Loucy (cell line): Measurements from ENCODE around the gene AMDHD1.
A peak's percentile ranks its signal among the peaks of the same experiment; 100 is the strongest.

Experiments used
- H2AFZ ChIP-seq: fragments of 200-600 bp; sonication (generic); 2 replicates; pipeline ENCODE4 v1.6.0; 2016; ENCODE audit warnings: antibody characterized with exemption, mild to moderate bottlenecking, low read length, moderate library complexity
- H3F3A ChIP-seq: fragments of 200-600 bp; 2 replicates; pipeline ENCODE4 v1.6.0; 2016; ENCODE audit warnings: antibody characterized with exemption, low read depth, mild to moderate bottlenecking
- H3K27me3 ChIP-seq: fragments of 200-600 bp; sonication (generic); 2 replicates; pipeline ENCODE4 v1.6.1; 2014; ENCODE audit warnings: low read length, mild to moderate bottlenecking; ENCODE audit not compliant: insufficient read depth, poor library complexity, severe bottlenecking
- H3K36me3 ChIP-seq: fragments of 200-600 bp; sonication (generic); 2 replicates; pipeline ENCODE4 v1.6.1; 2016; ENCODE audit warnings: low read length; ENCODE audit not compliant: insufficient read depth
- H3K4me1 ChIP-seq: fragments of 200-600 bp; sonication (generic); 2 replicates; pipeline ENCODE4 v1.5.1; 2014; ENCODE audit warnings: low read length, mild to moderate bottlenecking; ENCODE audit not compliant: insufficient read depth, poor library complexity, severe bottlenecking
- H3K4me2 ChIP-seq: fragments of 200-600 bp; sonication (generic); 2 replicates; pipeline ENCODE4 v1.6.0; 2014; ENCODE audit warnings: antibody characterized with exemption, low read length, low read depth, mild to moderate bottlenecking; ENCODE audit not compliant: poor library complexity, severe bottlenecking
- H3K4me3 ChIP-seq: fragments of 200-600 bp; sonication (generic); 2 replicates; pipeline ENCODE4 v1.5.1; 2014; ENCODE audit warnings: low read length, mild to moderate bottlenecking, mixed read lengths; ENCODE audit not compliant: poor library complexity, severe bottlenecking
- H3K79me2 ChIP-seq: fragments of 200-600 bp; sonication (generic); 2 replicates; pipeline ENCODE4 v1.6.1; 2014; ENCODE audit warnings: low read length; ENCODE audit not compliant: insufficient read depth
- H3K9ac ChIP-seq: fragments of 200-600 bp; sonication (generic); 2 replicates; pipeline ENCODE4 v1.6.0; 2014; ENCODE audit warnings: mild to moderate bottlenecking, low read depth, low read length, moderate library complexity; ENCODE audit not compliant: poor library complexity, severe bottlenecking
- H3K9me2 ChIP-seq: fragments of 200-600 bp; sonication (generic); replicated peaks from 2 replicates; pipeline ENCODE4 v1.6.1; 2016; ENCODE audit warnings: low read depth, low read length, mixed read lengths
- H3K9me3 ChIP-seq: fragments of 200-600 bp; sonication (generic); 2 replicates; pipeline ENCODE4 v1.6.1; 2014; ENCODE audit warnings: mild to moderate bottlenecking, antibody characterized with exemption, low read length, low read depth; ENCODE audit not compliant: insufficient read depth
- H4K20me1 ChIP-seq: fragments of 200-600 bp; sonication (generic); 2 replicates; pipeline ENCODE4 v1.6.0; 2014; ENCODE audit warnings: antibody characterized with exemption, low read length, mild to moderate bottlenecking; ENCODE audit not compliant: insufficient read depth, poor library complexity, severe bottlenecking
- CTCF ChIP-seq: fragments of 200-600 bp; sonication (generic); conservative IDR thresholded peaks from 2 replicates; pipeline ENCODE4 v1.5.1; 2014; ENCODE audit warnings: mild to moderate bottlenecking, antibody characterized with exemption, low read length
- EZH2phosphoT487 ChIP-seq: fragments of 200-600 bp; IDR thresholded peaks from 2 replicates; pipeline ENCODE4 v1.6.1; 2018; ENCODE audit warnings: antibody characterized with exemption, mild to moderate bottlenecking, moderate library complexity, borderline replicate concordance

AMDHD1 gene

GRCh38 chr12:95960241-95960640 is 17.1 kb downstream of the AMDHD1 start:
- Histone ChIP-seq H3K9me2 (no peaks in the 10 kb centered on the region), H3K36me3 (no peaks in the 10 kb centered on the region), H3K4me1 (no peaks in the 10 kb centered on the region), H3K4me2 (no peak overlapping the region), H3K9me3 (no peaks in the 10 kb centered on the region), H3K9ac (no peak overlapping the region), H3K4me3 (no peak overlapping the region), H3F3A (no peaks in the 10 kb centered on the region), H3K27me3 (no peaks in the 10 kb centered on the region), H2AFZ (no peak overlapping the region), H3K79me2 (no peaks in the 10 kb centered on the region), H4K20me1 (no peaks in the 10 kb centered on the region)
- TF ChIP-seq EZH2phosphoT487 (no peak), CTCF (no peak)

DNA sequence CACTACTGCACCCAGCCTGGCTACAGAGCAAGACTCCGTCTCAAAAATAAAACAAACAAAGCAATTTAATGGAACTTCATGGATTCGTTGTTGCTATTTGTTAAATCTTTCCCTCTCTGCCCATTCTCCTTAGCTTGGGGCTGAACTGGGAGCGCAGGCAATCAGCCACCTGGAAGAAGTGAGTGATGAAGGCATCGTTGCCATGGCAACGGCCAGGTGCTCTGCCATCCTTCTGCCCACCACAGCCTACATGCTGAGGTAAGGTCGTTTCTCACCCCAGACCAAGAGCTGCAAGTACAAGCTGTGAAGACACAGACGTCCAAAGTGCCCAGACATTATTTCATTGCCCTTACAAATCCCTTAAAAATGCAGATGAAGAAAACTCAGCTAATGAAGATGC is 19.1 kb downstream of the AMDHD1 start:
- no peaks in the 10 kb centered on the region for H3K27me3 ChIP-seq
- no peaks in the 10 kb centered on the region for H3K9me3 ChIP-seq
- H3K36me3 ChIP-seq = no peaks in the 10 kb centered on the region
- no peak overlapping the region for H3K4me2 ChIP-seq
- no peak overlapping the region for H2AFZ ChIP-seq
- no peak overlapping the region for H3K9ac ChIP-seq
- H3K79me2 ChIP-seq = no peaks in the 10 kb centered on the region
- H3K4me3 ChIP-seq = no peak overlapping the region
- H3F3A ChIP-seq = no peaks in the 10 kb centered on the region
- no peaks in the 10 kb centered on the region for H4K20me1 ChIP-seq
- no peaks in the 10 kb centered on the region for H3K4me1 ChIP-seq
- H3K9me2 ChIP-seq = no peaks in the 10 kb centered on the region
- TF ChIP-seq EZH2phosphoT487 (no peak), CTCF (no peak)

GRCh38 chr12:95963096-95963495 is 20.0 kb downstream of the AMDHD1 start:
- no peaks in the 10 kb centered on the region for H3K36me3 ChIP-seq
- H3K79me2 ChIP-seq = no peaks in the 10 kb centered on the region
- no peaks in the 10 kb centered on the region for H3K4me1 ChIP-seq
- no peak overlapping the region for H2AFZ ChIP-seq
- H4K20me1 ChIP-seq = no peaks in the 10 kb centered on the region
- H3K27me3 ChIP-seq = no peaks in the 10 kb centered on the region
- no peak overlapping the region for H3K4me3 ChIP-seq
- TF ChIP-seq CTCF (peak; percentile 61), EZH2phosphoT487 (no peak)
- H3F3A ChIP-seq = no peaks in the 10 kb centered on the region
- no peak overlapping the region for H3K4me2 ChIP-seq
- H3K9me3 ChIP-seq = no peaks in the 10 kb centered on the region
- no peaks in the 10 kb centered on the region for H3K9me2 ChIP-seq
- no peak overlapping the region for H3K9ac ChIP-seq
